Lower leg skin (tissue), 3 donors: ENCODE measurements around the gene RAB14.

Experiments
- CTCF ChIP-seq, 3 donors: fragments of 450-650 bp; IDR thresholded peaks; one replicate each; pipeline ENCODE4 v1.5.1; 2016; ENCODE audit warnings: antibody characterized with exemption in 3 of 3, mild to moderate bottlenecking in 3 of 3, moderate library complexity in 2 of 3
- POLR2A ChIP-seq, 2 donors: fragments of 450-650 bp; IDR thresholded peaks; one replicate each; pipeline ENCODE4 v1.6.1; 2016 to 2017; ENCODE audit warnings: antibody characterized with exemption in 2 of 2, mild to moderate bottlenecking in 1 of 2, moderate library complexity in 1 of 2

- TF ChIP-seq CTCF (IDR thresholded peaks at IDR 0.05): no peak
- no peak for TF ChIP-seq POLR2A (IDR thresholded peaks at IDR 0.05)
Measured at GRCh38 chr9:121207371-121207940, 5.8 kb upstream of the RAB14 start.
